NCI-H526 treated with DMSO at 0.1 percent for 48 hours (cell line): ENCODE measurements around the gene PPM1E.
"Not testable (repeated sequence)": the region's sequence is repeated elsewhere in the genome, so short reads cannot be mapped to it uniquely, and the experiment has no call there.

Experiments
- DNase-seq: peaks from one replicate; lab custom pipeline; 2025; lab: John Stamatoyannopoulos, UW

PPM1E gene

DNA sequence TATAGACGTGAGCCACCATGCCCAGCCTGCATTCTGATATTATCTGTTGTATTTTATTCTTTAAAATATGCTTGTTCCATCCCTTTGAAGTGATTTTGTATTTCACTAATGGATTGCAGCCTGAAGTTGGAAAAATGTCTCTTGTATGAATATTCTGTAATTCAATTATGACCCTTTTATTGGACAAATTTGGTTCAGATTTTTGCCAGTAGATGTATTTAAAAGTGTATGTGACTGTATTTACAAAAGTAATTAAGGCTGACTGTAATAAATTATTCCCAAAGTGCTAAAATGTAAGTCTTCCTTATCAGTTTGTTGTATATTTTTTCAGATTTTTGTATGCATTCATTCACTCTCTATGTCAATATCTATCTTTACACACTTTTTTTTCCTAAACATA, 23.8 kb downstream of the PPM1E start:
- no peak for DNase-seq

GRCh38 chr17:58783380-58783779, 27.7 kb downstream of the PPM1E start:
- no peak for DNase-seq

DNA sequence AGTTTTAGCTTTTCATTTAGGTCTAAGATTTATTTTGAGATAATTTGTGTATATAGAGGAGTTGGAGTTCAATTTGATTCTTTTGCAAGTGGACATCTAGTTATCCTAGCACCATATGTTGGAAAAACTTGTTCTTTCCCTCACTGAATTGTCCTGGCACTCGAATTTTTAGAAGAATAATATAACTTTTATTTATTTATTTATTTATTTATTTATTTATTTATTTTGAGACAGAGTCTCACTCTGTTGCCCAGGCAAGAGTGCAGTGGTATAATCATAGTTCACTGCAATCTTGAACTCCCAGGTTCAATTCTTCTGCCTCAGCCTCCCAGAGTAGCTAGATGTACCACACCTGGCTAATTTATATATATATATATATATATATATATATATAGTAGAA, 29.4 kb downstream of the PPM1E start:
- no peak for DNase-seq

- DNase-seq = no peak
These were observed 31.1 kb downstream of the PPM1E start for GRCh38 chr17:58786586-58787295.

- DNase-seq = no peak
These were observed 32.5 kb downstream of the PPM1E start for GRCh38 chr17:58788199-58788598.

- no peak for DNase-seq
These were observed 33.5 kb downstream of the PPM1E start for GRCh38 chr17:58789160-58789559.

- DNase-seq = no peak
These were observed 34.2 kb downstream of the PPM1E start for GRCh38 chr17:58789831-58790230.

DNA sequence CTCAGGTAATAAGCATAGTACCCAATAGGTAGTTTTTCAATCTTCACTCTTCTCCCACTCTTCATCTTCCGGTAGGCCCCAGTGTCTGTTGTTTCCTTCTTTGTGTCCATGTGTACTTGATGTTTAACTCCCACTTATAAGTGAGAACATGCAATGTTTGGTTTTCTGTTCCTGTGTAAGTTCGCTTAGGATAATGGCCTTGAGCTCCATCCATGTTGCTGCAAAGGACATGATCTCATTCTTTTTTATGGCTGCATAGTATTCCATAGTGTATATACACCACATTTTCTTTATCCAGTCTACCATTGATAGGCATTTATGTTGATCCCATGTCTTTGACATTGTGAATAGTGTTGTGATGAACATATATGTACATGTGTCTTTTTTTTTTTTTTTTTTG, 38.9 kb downstream of the PPM1E start:
- not testable (repeated sequence) for DNase-seq

DNA sequence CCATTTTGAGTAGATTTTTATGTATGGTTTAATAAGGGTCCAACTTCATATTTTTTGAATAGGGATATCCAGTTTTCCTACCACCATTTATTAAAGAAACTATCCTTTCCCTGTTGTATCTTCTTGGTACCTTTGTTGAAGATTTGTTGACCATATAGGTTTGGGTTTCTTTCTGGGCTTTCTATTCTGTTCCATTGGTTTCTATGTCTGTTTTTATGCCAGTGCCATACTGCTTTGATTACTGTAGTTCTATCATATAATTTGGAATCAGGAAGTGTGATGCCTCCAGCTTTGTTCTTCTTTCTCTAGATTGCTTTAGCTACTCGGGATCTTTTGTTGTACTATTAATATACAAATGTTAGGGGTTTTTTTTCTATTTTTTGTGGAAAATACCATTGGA, 46.5 kb downstream of the PPM1E start:
- DNase-seq = no peak

DNA sequence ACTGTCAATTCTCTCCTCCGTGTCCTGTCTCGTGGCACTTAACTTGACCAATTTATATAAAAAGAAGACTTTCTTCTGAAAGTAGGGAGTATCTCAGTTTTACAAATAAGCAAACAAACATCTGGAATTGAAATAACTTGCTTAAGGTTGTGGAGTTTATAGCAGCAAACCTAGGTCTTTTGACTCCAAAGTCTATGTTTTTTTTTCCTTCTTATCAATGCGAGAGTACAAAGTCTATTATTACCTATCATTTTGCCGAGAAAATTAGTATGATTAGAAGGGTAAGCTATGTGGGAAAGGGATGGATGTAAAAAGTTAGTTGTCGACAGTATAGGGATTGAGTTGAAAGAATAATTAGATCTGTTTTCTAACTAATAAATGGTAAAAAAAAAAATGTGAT, 50.4 kb downstream of the PPM1E start:
- DNase-seq = no peak

GRCh38 chr17:58808609-58809563, 53.2 kb downstream of the PPM1E start:
- DNase-seq = no peak

- no peak for DNase-seq
These were observed 53.9 kb downstream of the PPM1E start for GRCh38 chr17:58809564-58809936.

GRCh38 chr17:58811290-58811689, 55.6 kb downstream of the PPM1E start:
- no peak for DNase-seq

- DNase-seq = no peak
These were observed 58.1 kb downstream of the PPM1E start for GRCh38 chr17:58813712-58814111.

DNA sequence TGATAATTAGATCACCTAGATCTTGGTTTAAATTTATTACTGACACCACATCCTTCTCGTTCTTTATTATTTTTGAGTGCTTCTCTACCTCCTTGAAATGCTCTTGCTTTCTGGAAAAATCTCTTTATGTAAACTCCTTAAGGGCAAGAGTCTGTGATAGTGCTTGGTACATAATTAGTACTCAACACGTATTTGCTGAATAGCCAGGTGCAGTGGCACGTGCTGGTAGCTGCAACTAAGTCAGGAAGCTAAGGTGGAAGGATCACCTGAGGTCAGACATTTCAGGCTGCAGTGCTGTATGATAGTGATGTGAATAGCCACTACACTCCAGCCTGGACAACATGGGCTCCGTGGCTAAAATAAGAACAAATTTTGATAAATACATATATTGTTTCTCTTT, 63.0 kb downstream of the PPM1E start:
- DNase-seq = no peak

GRCh38 chr17:58822148-58823050, 66.7 kb downstream of the PPM1E start:
- DNase-seq = no peak

DNA sequence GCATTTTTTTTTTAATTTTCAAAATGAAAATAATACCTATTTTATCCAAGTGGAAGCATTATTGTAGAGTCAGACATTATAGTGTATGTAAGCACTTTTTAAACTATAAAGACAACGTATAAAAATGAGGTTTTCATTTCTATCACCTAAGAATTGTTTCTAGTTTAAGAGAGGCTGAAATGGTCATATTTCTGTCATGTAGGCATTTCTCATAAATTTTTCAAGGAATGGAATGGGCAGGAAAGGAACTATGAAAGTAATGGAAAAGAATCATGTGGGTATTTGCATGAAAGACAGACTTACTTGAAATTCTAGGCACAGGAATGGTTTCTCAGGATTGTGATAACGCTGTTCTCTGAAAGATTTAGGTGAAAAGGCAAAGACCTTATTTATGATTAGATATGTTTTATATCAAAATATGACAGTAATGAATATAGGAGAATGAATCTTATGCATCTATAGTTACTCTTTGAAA, 67.4 kb downstream of the PPM1E start:
- no peak for DNase-seq

DNA sequence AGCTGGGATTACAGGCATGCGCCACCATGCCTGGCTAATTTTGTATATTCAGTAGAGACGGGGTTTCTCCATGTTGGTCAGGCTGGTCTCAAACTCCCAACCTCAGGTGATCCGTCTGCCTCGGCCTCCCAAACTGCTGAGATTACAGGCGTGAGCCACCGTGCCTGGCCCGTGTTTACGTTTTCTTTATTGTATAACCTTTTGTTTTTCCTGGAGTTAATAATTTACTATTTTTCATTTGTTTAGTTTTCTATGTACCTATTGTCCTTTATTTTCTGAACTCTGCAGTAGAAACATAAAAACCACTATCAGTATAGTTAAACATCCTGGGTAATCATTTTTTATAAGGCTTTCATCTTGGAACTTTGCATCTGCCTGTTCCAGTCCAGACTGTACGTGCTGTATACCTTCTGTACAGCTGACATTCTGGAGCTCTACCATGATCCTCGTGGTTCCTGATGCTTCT, 73.6 kb downstream of the PPM1E start:
- DNase-seq = no peak

GRCh38 chr17:58831780-58832179, 76.1 kb downstream of the PPM1E start:
- DNase-seq = no peak

DNA sequence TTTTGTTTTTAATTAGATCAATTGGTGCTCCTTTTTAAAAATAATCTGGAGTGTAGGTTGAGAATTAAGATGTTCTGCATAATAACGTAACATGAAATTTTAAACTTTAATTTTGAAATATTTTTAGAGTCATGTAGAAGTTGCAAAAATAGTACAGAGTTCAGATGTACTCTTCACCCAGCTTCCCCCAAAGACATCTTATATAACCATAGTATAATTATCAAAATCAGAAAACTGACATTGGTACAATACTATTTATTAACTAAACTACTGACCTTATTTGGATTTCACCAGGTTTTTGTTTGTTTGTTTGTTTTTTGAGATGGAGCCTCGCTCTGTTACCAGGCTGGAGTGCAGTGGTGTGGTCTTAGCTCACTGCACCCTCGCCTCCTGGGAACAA, 76.9 kb downstream of the PPM1E start:
- no peak for DNase-seq

DNA sequence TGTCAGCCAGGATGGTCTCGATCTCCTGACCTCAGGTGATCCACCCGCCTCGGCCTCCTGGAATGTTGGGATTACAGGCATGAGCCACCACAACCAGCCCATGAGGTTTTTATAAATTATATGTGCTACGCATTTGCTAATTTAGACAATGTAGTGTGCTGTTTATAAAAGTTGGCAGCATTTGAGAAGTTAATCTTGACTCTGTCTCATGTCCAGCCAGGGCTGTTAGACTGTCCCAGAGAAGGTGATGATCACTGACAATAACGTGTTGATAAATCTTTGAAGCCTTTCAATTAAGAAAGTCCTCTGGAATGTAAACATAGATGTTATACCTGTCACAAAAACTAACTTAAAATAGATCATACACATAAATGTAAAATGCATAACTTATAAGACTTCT, 82.0 kb downstream of the PPM1E start:
- no peak for DNase-seq
